HS-5 (cell line): ENCODE measurements around the gene GUCA2A.

ENCODE experiments used
- DNase-seq: peaks from one replicate; pipeline ENCODE4 v3.0.0-alpha.2; 2012; ENCODE audit warnings: low read depth

The GUCA2A gene

DNA sequence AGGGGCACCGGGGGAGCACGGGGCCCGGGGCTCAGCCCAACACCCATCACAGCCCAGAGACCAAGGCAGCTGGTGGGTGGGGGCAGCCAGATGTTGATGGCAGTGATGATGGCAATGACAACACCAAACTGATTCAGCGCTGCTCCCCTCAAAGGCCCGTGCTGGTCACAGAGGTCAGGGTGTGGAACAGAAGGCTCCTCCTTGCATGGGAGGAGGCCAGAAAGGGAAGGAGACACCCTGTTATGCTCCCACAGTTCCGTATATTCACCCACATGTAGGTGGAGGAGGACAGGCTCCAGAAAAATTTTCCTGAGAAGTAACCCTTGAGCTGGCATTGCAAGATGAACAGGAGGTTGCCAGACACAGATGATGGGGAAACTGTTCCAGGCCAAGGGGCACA lies 10.9 kb downstream of the GUCA2A start:
- no peak for DNase-seq

DNA sequence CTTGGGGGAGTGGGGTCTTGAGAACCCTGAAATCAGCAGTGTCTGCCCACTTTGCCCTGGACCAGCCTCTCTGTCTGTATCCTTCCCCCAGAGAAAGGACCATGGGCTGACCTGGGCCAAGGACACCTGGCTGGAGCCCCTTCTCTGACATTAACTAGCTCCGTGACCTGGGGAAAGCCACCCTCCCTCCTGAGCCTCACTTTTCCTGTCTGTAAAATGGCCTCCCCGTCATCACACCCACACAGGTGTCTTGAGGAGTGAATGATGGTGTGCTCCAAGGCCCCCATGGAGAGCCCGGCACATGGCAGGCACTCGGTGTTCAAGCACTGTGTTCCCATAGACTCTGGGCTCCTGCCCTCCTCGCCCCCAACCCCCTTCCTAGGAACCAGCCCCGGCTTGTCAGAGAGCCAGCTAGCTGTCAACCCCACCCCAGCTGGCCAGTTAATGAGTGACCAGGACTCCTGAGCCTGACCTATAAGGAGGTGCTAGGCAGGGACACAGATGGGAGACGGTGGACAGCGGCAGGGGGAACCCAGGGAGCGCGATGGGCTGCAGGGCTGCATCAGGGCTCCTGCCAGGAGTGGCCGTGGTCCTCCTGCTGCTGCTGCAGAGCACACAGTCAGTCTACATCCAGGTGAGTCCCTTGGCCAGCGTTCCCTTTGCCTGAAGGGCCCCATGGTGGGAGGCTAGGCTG lies 11.5 kb downstream of the GUCA2A start, which contains the start of gene GUCA2B:
Gene GUCA2B, plus strand, starts transcription at position 504 of the 694 bp plus-strand sequence. Its CDS starts 41 bp downstream, at position 545.
- no peak for DNase-seq

GRCh38 chr1:42152119-42152518 lies 12.4 kb downstream of the GUCA2A start:
- no peak for DNase-seq

DNA sequence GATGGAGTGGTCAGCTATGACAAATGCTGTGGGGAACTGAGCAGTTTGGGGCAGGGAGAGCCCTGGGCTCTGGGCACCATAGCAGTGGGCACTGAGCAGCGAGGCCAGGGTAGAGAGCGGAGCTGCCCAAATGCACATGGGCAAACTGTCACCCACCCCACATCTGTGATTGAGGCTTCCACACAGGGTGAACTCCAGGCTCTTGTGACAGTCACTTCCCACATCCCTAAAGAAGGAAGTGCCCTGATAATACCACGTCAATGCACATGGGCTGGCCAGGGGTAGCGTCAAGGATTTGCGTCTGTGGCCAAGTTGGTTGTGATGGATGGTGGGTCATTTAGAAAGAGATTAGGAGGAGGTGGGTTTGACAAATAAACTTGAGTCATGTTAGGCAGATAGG lies 13.9 kb downstream of the GUCA2A start:
- DNase-seq: no peak

DNA sequence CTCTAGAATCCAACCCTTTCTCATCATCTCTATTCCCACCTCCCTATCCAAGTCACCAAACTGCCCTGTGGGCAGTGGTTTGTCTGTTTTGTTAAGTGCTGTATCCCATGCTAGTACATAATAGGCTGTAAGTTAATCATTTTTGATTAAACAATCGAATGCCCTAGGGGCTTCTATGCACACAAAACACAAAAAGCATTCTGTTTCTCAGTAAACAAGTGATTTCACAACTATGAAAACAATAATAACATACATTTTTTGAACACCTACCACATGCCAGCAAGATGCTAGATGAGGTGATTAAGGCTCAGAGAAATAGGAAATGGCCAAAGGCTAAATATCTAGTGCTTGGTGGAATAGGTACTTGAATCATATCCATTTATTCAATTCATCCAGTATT lies 16.4 kb downstream of the GUCA2A start:
- no peak for DNase-seq

GRCh38 chr1:42146626-42147320 lies 17.8 kb downstream of the GUCA2A start:
- DNase-seq: peak; percentile 18

- DNase-seq: no peak
Measured at GRCh38 chr1:42145764-42146625, 18.6 kb downstream of the GUCA2A start.

DNA sequence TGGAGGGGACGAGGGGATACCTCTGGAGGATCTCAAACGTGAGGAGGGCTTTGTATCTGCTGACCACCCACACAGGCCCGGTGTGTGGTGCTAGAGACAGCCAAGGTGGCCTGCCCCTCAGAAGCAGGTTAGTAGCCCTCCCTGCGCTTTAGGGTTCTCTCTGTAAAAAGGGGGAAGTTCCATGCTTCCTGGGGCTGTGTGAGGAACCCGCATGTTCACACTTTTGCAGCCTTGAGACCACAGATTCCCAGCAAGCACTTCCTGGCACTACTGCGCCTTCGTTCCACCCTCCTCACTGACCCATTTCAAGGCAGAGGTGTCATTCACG lies 19.2 kb downstream of the GUCA2A start:
- DNase-seq: no peak

DNA sequence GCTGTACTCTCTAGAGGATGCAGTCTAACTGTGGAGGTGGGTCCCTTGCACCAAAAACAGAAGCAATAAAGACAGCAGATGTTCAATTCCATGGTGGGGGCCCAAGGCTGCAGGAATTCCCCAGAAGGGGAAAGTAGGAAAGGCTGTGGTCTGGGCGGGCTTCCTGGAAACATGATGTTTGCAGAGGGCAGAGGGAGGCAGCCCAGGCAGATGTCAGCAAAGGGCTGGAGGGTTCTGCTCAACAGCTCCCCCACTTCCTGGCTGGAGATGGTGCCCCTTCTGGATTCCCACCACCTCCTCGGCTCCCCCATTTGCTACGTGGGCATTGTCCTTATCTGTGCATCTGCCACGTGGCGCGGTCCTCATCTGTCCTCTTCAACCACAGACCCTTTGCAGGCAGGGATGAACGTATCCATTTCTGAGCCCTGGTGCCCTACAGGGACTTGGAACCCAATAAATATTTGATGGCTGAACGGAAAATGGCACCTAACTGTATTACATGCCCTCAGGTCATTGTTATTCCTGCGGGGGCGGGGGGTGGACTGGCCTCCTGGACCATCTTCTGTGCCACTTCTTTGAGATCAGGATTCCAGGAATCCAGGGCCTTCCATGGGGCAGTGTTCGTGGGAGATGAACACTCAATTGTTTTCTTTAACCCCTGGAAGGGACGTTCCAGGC lies 19.7 kb downstream of the GUCA2A start:
- DNase-seq: no peak

- DNase-seq: no peak
Measured at GRCh38 chr1:42143896-42144710, 20.4 kb downstream of the GUCA2A start.

- DNase-seq: no peak
Measured at GRCh38 chr1:42142894-42143675, 21.5 kb downstream of the GUCA2A start.

- no peak for DNase-seq
Measured at GRCh38 chr1:42141978-42142377, 22.6 kb downstream of the GUCA2A start.

GRCh38 chr1:42140191-42140590 lies 24.4 kb downstream of the GUCA2A start:
- no peak for DNase-seq

GRCh38 chr1:42139444-42139843 lies 25.1 kb downstream of the GUCA2A start:
- no peak for DNase-seq

DNA sequence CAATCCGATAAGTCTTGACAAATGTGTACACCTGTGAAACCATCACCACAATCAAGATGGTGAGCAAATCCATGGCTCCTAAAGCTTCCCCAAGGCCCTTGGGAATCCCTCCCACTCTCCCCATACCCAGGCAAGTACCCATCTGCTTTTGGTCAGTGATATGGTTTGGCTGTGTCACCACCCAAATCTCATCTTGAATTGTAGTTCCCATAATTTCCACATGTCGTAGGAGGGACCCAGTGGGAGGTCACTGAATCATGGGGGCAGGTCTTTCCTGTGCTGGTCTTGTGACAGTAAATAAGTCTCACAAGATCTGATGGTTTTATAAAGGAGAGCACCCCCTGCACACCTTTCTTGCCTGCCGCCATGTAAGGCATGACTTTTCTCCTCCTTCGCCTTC lies 26.0 kb downstream of the GUCA2A start:
- DNase-seq: no peak

GRCh38 chr1:42137766-42138165 lies 26.8 kb downstream of the GUCA2A start:
- DNase-seq: no peak

DNA sequence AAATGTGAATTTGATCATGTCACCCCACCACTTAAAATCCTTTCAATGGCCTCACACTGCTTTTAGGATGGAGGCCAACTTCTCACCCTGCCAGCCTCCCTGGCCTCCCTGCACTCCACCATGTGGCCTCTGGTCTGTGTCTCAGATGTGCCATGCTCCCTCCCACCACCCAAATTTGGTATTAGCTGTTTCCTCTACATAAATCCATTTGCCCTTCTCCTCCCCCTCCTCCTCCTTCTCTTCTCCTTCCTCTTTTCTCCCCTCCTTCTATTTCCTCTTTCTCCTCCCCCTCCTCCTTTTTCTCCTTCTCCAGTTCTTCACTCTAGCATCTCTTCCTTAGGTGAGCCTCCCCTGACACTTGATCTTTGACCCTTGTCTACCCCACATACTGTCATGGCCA lies 28.1 kb downstream of the GUCA2A start:
- DNase-seq: no peak

DNA sequence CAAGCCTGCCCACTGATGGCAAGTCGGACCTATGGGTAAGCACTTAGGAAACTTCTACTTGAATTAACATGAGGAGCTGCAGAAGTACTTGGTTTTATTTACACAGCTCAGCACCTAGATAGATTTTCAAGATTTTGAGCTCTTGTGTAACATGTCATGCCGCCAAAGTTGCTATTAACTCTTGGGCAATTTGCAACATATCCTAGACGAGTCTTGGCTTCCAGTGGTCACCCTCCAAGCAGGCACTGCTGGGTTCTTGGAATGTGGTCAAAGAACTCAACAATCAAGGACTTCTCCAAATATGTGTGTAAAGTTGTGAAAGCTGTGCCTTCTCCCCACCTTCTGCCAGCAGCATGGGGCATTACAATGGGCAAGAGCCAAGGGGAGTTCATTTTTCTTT lies 29.1 kb downstream of the GUCA2A start:
- no peak for DNase-seq

DNA sequence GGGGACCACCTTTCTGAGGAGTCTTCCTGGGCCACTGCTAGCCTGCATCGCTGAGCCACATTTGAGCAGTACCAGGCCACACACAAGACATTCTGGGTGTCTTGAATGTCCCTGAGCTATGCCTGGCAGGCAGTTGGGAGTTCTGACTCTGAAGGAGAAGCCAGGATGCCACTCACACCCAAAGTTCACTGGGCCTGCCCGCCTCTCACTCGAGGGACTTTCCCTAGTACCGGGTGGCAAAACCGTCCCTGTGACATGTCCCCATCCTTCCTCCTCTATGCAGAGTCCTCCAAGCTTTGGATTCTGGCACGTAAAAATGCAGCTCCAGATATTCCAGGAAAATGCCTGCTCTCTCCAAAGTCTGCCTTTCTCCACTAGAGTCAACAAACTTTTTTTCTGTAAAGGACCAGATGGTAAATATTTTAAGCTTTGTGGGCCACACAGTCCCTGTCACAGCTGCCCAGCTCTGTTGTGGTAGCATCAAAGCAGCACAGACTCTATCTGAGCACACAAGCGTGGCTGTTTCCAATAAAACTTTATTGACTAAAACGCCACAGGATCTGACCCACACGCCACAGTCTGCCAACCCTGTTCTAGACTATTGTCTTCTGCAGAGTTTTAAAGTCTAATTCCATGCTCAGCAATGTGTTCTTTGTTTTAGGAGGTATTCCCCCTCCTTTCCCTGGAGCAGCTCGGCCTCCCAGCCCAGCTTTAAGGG lies 30.6 kb downstream of the GUCA2A start:
- no peak for DNase-seq

DNA sequence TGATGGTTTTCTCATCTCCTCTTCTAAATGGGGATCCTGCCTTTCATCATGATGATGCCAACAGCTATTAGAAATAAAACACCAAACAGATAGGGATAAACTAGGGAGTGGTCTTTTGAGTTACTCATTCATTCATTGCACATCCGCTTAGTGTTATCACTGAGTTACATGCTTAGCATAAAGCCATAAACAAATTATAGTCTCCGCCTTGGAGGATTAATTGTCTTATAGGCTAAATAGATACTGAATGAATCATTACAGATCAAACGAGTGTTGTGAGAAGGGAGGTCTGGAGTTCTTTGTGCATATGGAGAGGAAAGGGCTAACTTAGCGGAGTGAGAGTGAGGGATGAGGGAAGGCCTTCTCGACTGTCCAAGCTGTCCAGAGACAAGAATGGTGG lies 31.2 kb downstream of the GUCA2A start:
- DNase-seq: no peak
